ENCODE results near the gene SMLR1. TPM values are rescaled to one million over a fixed set of nuclear protein-coding genes. Genes with fewer than 3 reads are reported as not detected.

SMLR1 gene
- total RNA-seq, 1 experiment from 2014 or later: not detected

DNA sequence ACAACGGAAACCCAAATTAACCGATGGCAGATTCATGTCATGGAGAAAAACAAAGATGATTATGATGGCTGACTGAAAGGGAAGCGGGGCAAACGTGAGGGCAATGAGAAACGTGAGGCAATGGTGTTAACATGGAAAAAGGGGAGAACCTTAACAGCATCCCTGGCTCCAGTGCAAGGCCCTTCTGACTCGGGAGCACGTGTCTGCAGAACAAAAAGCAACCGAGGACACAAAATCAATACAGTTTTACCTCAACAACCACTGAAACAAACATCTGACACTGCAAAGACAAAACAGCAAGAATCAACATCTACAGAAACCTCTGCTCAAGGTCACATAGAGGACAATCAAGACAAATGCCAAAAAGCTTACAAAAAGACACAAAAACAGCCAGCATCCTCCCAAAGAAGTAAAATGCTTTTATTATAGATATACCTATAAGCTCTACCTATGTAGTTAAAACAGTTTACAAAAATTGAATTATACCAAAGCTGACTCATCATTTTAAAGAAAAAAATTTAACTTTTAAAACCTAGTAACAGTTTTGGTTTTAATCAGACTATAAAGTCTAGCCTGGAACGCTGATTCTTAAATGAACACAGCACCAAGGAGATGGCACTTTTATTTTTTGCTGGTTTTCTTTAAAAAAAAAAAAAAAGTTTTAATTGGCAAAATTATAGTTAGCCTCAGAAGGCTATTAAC, 43.1 kb downstream of the SMLR1 start:
- Histone ChIP-seq H3K79me2 (ENCODE audit: insufficient read depth, low read length) (no peaks in the 10 kb centered on the region), H3K27ac (ENCODE audit: low read depth, low read length) (no peak overlapping the region), H3K9ac (ENCODE audit: low read length) (no peak overlapping the region), H3K36me3 (ENCODE audit: control insufficient read depth in 1 of 2, insufficient read depth in 2 of 2, low read length in 2 of 2) (no peaks in the 10 kb centered on the region), H3K9me3 (ENCODE audit: control insufficient read depth in 1 of 2, insufficient read depth in 1 of 2, low read depth in 1 of 2, low read length in 2 of 2) (no peaks in the 10 kb centered on the region), H3K4me3 (replicated peaks in 1 of 2; ENCODE audit: low read depth in 1 of 2, low read length in 2 of 2) (no peak overlapping the region), H3K4me1 (ENCODE audit: control insufficient read depth in 1 of 2, insufficient read depth in 2 of 2, low read length in 2 of 2) (no peaks in the 10 kb centered on the region), H3K27me3 (ENCODE audit: insufficient read depth, low read length) (no peaks in the 10 kb centered on the region), H3K4me2 (ENCODE audit: low read length) (no peak overlapping the region), H2AFZ (ENCODE audit: low read depth, low read length, poor library complexity, severe bottlenecking) (no peak overlapping the region), H4K20me1 (ENCODE audit: insufficient read depth) (no peaks in the 10 kb centered on the region), H3K9me2 (ENCODE audit: insufficient read depth) (no peaks in the 10 kb centered on the region)
- BruUV-seq (replicated peaks): no TSS peak
- DNase-seq (ENCODE audit: low read depth, low spot score) (no peak), ATAC-seq (no peak)
- TF ChIP-seq SIN3A (IDR thresholded peaks at IDR 0.05; ENCODE audit: low read depth): no peak
- no peak for TF ChIP-seq ELF1 (IDR thresholded peaks at IDR 0.05; ENCODE audit: borderline replicate concordance, low read depth)
- TF ChIP-seq POLR2A (IDR thresholded peaks at IDR 0.05; ENCODE audit: borderline replicate concordance, extremely low read depth, insufficient read depth, insufficient read length): no peak
- TF ChIP-seq TCF7L2 (IDR thresholded peaks at IDR 0.05; ENCODE audit: borderline replicate concordance, extremely low read depth, insufficient read depth, insufficient read length): no peak
- ChIA-PET CTCF (interaction anchor here (1.2 kb wide), 1 partner anchor 649 kb away, joined by 3 read pairs; no protein-coding TSS in a partner anchor), POLR2A (no interaction called here), RAD21 (ENCODE audit: low non-redundant PET in 1 of 2, low total read pairs in 2 of 2, uncharacterized antibody in 2 of 2, unreplicated experiment in 2 of 2) (no interaction called here)
- intact Hi-C loops (cut with micrococcal nuclease): no loop called here

DNA sequence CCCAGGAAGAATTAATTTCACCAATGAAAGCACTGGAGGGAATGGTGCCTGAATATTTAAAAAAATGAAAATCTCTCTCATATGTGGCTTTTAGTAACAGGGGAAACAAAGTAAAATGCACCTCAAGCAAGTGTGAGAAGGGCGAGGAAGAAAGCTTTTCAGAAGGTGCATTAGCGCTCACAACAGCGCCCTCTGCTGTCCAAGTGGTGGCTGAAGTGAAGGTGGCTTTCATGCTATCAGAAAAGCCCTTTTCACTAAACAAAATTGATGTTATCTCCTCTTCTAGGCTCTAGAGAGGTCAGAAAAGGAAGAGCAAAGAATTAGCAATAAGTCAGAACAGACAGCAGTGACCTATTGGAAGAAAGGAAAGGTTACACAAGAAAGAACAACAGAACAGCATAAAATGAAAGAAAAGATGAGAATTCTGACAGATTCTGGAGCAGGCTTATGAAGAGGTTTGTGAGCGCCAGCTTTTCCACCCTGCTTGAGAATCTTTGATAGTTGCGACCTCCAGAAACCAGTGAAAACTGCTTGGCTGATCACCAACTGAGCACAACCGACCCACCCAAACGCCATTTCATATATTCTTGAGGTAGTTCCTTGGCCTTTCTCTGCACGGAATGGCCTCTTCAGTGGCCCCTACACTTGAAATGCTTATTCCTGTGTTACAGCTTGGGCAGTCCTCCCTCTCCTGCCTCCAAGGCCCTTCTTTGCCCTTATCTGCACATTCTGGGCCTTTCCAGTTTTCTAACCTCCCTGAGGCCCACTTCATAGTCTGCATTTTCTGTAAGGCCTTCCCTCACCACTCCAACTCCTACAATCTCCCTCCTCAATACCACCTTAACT, 45.3 kb downstream of the SMLR1 start:
- Histone ChIP-seq H3K36me3 (ENCODE audit: control insufficient read depth in 1 of 2, insufficient read depth in 2 of 2, low read length in 2 of 2) (no peaks in the 10 kb centered on the region), H3K9me3 (ENCODE audit: control insufficient read depth in 1 of 2, insufficient read depth in 1 of 2, low read depth in 1 of 2, low read length in 2 of 2) (no peaks in the 10 kb centered on the region), H3K4me2 (ENCODE audit: low read length) (no peak overlapping the region), H3K79me2 (ENCODE audit: insufficient read depth, low read length) (no peaks in the 10 kb centered on the region), H4K20me1 (ENCODE audit: insufficient read depth) (no peaks in the 10 kb centered on the region), H3K9me2 (ENCODE audit: insufficient read depth) (no peaks in the 10 kb centered on the region), H3K4me1 (ENCODE audit: control insufficient read depth in 1 of 2, insufficient read depth in 2 of 2, low read length in 2 of 2) (no peaks in the 10 kb centered on the region), H3K27me3 (ENCODE audit: insufficient read depth, low read length) (no peaks in the 10 kb centered on the region), H2AFZ (ENCODE audit: low read depth, low read length, poor library complexity, severe bottlenecking) (no peak overlapping the region), H3K4me3 (replicated peaks in 1 of 2; ENCODE audit: low read depth in 1 of 2, low read length in 2 of 2) (no peak overlapping the region), H3K9ac (ENCODE audit: low read length) (no peak overlapping the region), H3K27ac (ENCODE audit: low read depth, low read length) (no peak overlapping the region)
- DNase-seq (ENCODE audit: low read depth, low spot score) (peak; percentile 27), ATAC-seq (peak; percentile 73)
- intact Hi-C loops (cut with micrococcal nuclease): no loop called here
- TF ChIP-seq FOSL1 (IDR thresholded peaks at IDR 0.05; ENCODE audit: low read depth): no peak
- TF ChIP-seq, protein P1, sequence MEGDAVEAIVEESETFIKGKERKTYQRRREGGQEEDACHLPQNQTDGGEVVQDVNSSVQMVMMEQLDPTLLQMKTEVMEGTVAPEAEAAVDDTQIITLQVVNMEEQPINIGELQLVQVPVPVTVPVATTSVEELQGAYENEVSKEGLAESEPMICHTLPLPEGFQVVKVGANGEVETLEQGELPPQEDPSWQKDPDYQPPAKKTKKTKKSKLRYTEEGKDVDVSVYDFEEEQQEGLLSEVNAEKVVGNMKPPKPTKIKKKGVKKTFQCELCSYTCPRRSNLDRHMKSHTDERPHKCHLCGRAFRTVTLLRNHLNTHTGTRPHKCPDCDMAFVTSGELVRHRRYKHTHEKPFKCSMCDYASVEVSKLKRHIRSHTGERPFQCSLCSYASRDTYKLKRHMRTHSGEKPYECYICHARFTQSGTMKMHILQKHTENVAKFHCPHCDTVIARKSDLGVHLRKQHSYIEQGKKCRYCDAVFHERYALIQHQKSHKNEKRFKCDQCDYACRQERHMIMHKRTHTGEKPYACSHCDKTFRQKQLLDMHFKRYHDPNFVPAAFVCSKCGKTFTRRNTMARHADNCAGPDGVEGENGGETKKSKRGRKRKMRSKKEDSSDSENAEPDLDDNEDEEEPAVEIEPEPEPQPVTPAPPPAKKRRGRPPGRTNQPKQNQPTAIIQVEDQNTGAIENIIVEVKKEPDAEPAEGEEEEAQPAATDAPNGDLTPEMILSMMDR (IDR thresholded peaks at IDR 0.05 in 2 of 3, conservative IDR thresholded peaks at IDR 0.05 in 1 of 3; ENCODE audit: borderline replicate concordance in 1 of 3, insufficient read depth in 1 of 3, low read depth in 2 of 3, low read length in 2 of 3): peak; percentile 49 to 98 (median 95); a peak in 5 of 6 replicates
- no peak for TF ChIP-seq JUND (IDR thresholded peaks at IDR 0.05)
- TF ChIP-seq, protein P2, sequence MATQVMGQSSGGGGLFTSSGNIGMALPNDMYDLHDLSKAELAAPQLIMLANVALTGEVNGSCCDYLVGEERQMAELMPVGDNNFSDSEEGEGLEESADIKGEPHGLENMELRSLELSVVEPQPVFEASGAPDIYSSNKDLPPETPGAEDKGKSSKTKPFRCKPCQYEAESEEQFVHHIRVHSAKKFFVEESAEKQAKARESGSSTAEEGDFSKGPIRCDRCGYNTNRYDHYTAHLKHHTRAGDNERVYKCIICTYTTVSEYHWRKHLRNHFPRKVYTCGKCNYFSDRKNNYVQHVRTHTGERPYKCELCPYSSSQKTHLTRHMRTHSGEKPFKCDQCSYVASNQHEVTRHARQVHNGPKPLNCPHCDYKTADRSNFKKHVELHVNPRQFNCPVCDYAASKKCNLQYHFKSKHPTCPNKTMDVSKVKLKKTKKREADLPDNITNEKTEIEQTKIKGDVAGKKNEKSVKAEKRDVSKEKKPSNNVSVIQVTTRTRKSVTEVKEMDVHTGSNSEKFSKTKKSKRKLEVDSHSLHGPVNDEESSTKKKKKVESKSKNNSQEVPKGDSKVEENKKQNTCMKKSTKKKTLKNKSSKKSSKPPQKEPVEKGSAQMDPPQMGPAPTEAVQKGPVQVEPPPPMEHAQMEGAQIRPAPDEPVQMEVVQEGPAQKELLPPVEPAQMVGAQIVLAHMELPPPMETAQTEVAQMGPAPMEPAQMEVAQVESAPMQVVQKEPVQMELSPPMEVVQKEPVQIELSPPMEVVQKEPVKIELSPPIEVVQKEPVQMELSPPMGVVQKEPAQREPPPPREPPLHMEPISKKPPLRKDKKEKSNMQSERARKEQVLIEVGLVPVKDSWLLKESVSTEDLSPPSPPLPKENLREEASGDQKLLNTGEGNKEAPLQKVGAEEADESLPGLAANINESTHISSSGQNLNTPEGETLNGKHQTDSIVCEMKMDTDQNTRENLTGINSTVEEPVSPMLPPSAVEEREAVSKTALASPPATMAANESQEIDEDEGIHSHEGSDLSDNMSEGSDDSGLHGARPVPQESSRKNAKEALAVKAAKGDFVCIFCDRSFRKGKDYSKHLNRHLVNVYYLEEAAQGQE (IDR thresholded peaks at IDR 0.05; ENCODE audit: low read depth): no peak
- peak; percentile 48 for TF ChIP-seq RAD21 (IDR thresholded peaks at IDR 0.05; ENCODE audit: low read depth)
- TF ChIP-seq, protein P3, sequence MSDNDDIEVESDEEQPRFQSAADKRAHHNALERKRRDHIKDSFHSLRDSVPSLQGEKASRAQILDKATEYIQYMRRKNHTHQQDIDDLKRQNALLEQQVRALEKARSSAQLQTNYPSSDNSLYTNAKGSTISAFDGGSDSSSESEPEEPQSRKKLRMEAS (IDR thresholded peaks at IDR 0.05): no peak
- no peak for TF ChIP-seq POLR2AphosphoS5 (IDR thresholded peaks at IDR 0.05; ENCODE audit: low read depth, low read length)
- no peak for TF ChIP-seq POLR2A (IDR thresholded peaks at IDR 0.05; ENCODE audit: borderline replicate concordance, extremely low read depth, insufficient read depth, insufficient read length)
- no peak for TF ChIP-seq CBX3 (IDR thresholded peaks at IDR 0.05; ENCODE audit: low read depth)
- CTCF ChIA-PET: interaction anchor here (0.9 to 1.8 kb wide), 4 partner anchors 10 to 174 kb away, joined by 3 to 7 read pairs (median 4); no protein-coding TSS in a partner anchor
- POLR2A ChIA-PET: no interaction called here
- BruUV-seq (replicated peaks): no TSS peak
- RAD21 ChIA-PET (ENCODE audit: low non-redundant PET in 1 of 2, low total read pairs in 2 of 2, uncharacterized antibody in 2 of 2, unreplicated experiment in 2 of 2): no interaction called here

All from HCT116 (cell line).